Endothelial cell of umbilical vein (primary cell): ENCODE results near the gene ACTL8. TPM values are rescaled to one million over a fixed set of nuclear protein-coding genes. Genes with fewer than 3 reads are reported as not detected.

Experiments used
- BruUV-seq: library from RNA; stranded (reverse); fragments of 400-500 nt; replicated peaks from 2 replicates; lab custom pipeline; 2021; lab: Mats Ljungman, UMichigan
- CTCF ChIA-PET: fragments of 300-600, 350-600 bp; sonication (Branson Sonifier 250); formaldehyde crosslinking; loops from one replicate; lab custom pipeline; 2021; ENCODE audit warnings: antibody characterized with exemption, inconsistent platforms; lab: Charles Lee
- POLR2A ChIA-PET: fragments of 300-600, 350-600 bp; sonication (Branson Sonifier 250); formaldehyde crosslinking; loops from one replicate; lab custom pipeline; 2021; ENCODE audit warnings: antibody characterized with exemption, inconsistent platforms; lab: Charles Lee
- DNase-seq: peaks from one replicate; pipeline ENCODE4 v3.0.0-alpha.2; 2011; ENCODE audit warnings: low read depth, low spot score
- FAIRE-seq: peaks from 2 replicates; lab custom pipeline; 2011; peaks lifted over from hg19 to GRCh38; lab: Jason Lieb, UNC
- H2AFZ ChIP-seq: 2 replicates; pipeline ENCODE4 v1.6.0; 2012; ENCODE audit warnings: low read depth, low read length, control low read depth, inconsistent platforms
- H3K27ac ChIP-seq: 2 replicates; pipeline ENCODE4 v1.5.1; 2011; ENCODE audit warnings: low read depth, mild to moderate bottlenecking, control low read depth, low read length, moderate library complexity; ENCODE audit not compliant: insufficient read depth
- H3K27me3 ChIP-seq, 2 experiments: 2 replicates each; pipeline versions ENCODE4 v1.6.0 to v1.6.1; 2011; ENCODE audit warnings: low read length in 2 of 2, mixed read lengths in 1 of 2; ENCODE audit not compliant: control insufficient read depth in 2 of 2, insufficient read depth in 2 of 2
- H3K36me3 ChIP-seq, 2 experiments: 2 replicates in 1 of 2; 3 replicates in 1 of 2; pipeline ENCODE4 v1.5.1; 2011; ENCODE audit warnings: low read length in 2 of 2, mild to moderate bottlenecking in 1 of 2, moderate library complexity in 1 of 2; ENCODE audit not compliant: control insufficient read depth in 2 of 2, insufficient read depth in 2 of 2; ENCODE audit errors: extremely low read depth in 1 of 2
- H3K4me1 ChIP-seq: 3 replicates; pipeline ENCODE4 v1.5.1; 2011; ENCODE audit warnings: mild to moderate bottlenecking, low read length; ENCODE audit not compliant: control insufficient read depth, insufficient read depth; ENCODE audit errors: extremely low read depth
- H3K4me2 ChIP-seq: 2 replicates; pipeline ENCODE4 v1.6.1; 2011; ENCODE audit warnings: low read length, control low read depth, mixed read lengths; ENCODE audit not compliant: insufficient read depth
- H3K4me3 ChIP-seq, 3 experiments: fragments of 200-600 bp in 1 of 3; sonication (generic), shearing (Covaris generic) in 1 of 3; replicated peaks in 1 of 3; 2 replicates each; pipeline ENCODE4 v1.5.1; 2011 to 2016; ENCODE audit warnings: control low read depth in 3 of 3, low read length in 3 of 3, mild to moderate bottlenecking in 2 of 3, inconsistent platforms in 1 of 3, low read depth in 1 of 3, moderate library complexity in 1 of 3; ENCODE audit not compliant: insufficient read depth in 1 of 3
- H3K79me2 ChIP-seq: 2 replicates; pipeline ENCODE4 v1.6.0; 2012; ENCODE audit warnings: low read length, inconsistent platforms; ENCODE audit not compliant: control insufficient read depth, insufficient read depth
- H3K9ac ChIP-seq: replicated peaks from 2 replicates; pipeline ENCODE3; 2011; ENCODE audit warnings: low read length, control low read depth; ENCODE audit not compliant: insufficient read depth; ENCODE audit errors: extremely low read depth
- H3K9me1 ChIP-seq: replicated peaks from 3 replicates; pipeline ENCODE4 v1.6.0; 2011; ENCODE audit warnings: mild to moderate bottlenecking, low read length; ENCODE audit not compliant: control insufficient read depth, insufficient read depth; ENCODE audit errors: extremely low read depth
- H3K9me3 ChIP-seq: replicated peaks from 2 replicates; pipeline ENCODE4 v1.5.1; 2012; ENCODE audit warnings: low read length, inconsistent platforms; ENCODE audit not compliant: control insufficient read depth, insufficient read depth
- H4K20me1 ChIP-seq: replicated peaks from 2 replicates; pipeline ENCODE3; 2011; ENCODE audit warnings: mild to moderate bottlenecking, low read length; ENCODE audit not compliant: control insufficient read depth, insufficient read depth; ENCODE audit errors: extremely low read depth
- CTCF ChIP-seq, 2 donors: IDR thresholded peaks; 1 replicate in 1 of 2; 2 replicates in 1 of 2; pipeline ENCODE4 v1.5.1; 2011; ENCODE audit warnings: low read length in 2 of 2, mild to moderate bottlenecking in 2 of 2, moderate library complexity in 2 of 2, control low read depth in 1 of 2, inconsistent platforms in 1 of 2, low read depth in 1 of 2; ENCODE audit not compliant: insufficient read depth in 1 of 2; ENCODE audit errors: extremely low read depth in 1 of 2
- EZH2 ChIP-seq: IDR thresholded peaks from 2 replicates; pipeline ENCODE4 v1.6.1; 2012; ENCODE audit warnings: borderline replicate concordance, low read depth, mild to moderate bottlenecking, moderate library complexity, low read length, inconsistent platforms; ENCODE audit not compliant: severe bottlenecking
- FOS ChIP-seq: IDR thresholded peaks from 2 replicates; pipeline ENCODE4 v1.6.1; 2011; ENCODE audit warnings: mild to moderate bottlenecking, low read length, moderate library complexity, borderline replicate concordance; ENCODE audit not compliant: insufficient read depth
- GATA2 ChIP-seq: IDR thresholded peaks from 2 replicates; pipeline ENCODE4 v1.7.0; 2011; ENCODE audit warnings: low read depth, mild to moderate bottlenecking, moderate library complexity, mixed read lengths, low read length; ENCODE audit not compliant: insufficient read length, insufficient read depth
- JUN ChIP-seq: IDR thresholded peaks from 2 replicates; pipeline ENCODE4 v1.6.1; 2011; ENCODE audit warnings: borderline replicate concordance, low read depth; ENCODE audit not compliant: insufficient read length, insufficient read depth
- MYC ChIP-seq: IDR thresholded peaks from one replicate; pipeline ENCODE4 v1.6.1; 2011; ENCODE audit warnings: mild to moderate bottlenecking, low read depth, low read length
- POLR2A ChIP-seq: IDR thresholded peaks from 2 replicates; pipeline ENCODE4 v1.6.1; 2012; ENCODE audit warnings: low read depth, mild to moderate bottlenecking, control low read depth, low read length
- POLR2AphosphoS5 ChIP-seq: IDR thresholded peaks from 2 replicates; pipeline ENCODE4 v1.6.1; 2012; ENCODE audit warnings: low read depth, mild to moderate bottlenecking, control low read depth, low read length, moderate library complexity; ENCODE audit not compliant: insufficient read depth
- dilution Hi-C: fragments of 300-500 bp; cut with MboI; formaldehyde crosslinking; loops from one replicate; pipeline ENCODE4 v1.15.0; 2019; ENCODE audit warnings: low sequenced_read_pairs; ENCODE audit not compliant: extremely low pct_ligation_motif_present
- intact Hi-C: fragments of 100-400 bp; cut with micrococcal nuclease; formaldehyde crosslinking; loops from one replicate; pipeline ENCODE4 v1.10.0; 2022
- polyA plus RNA-seq, 4 experiments: library from polyadenylated mRNA; depleted of rRNA in 3 of 4; stranded (reverse) in 3 of 4; unstranded in 1 of 4; fragments of >200 nt; gene quantifications; 2 replicates each; pipeline versions ENCODE4 v1.2.1 to v1.2.3, GENCODE V29; 2011 to 2012; ENCODE audit warnings: missing spikeins in 1 of 4
- total RNA-seq: library from RNA; stranded (reverse); gene quantifications from 2 replicates; pipeline ENCODE4 v1.2.3, GENCODE V29; 2021
- TF ChIP-seq, protein P1 (sequence below): IDR thresholded peaks from 2 replicates; pipeline ENCODE4 v1.6.1; 2011; ENCODE audit not compliant: insufficient read depth, insufficient read length

Gene ACTL8
- total and polyA plus RNA-seq, 2 donors (not counting 3 experiments of a cell fraction or from before 2014, with no cell fraction given): not detected

- ChIA-PET POLR2A (no interaction called here), CTCF (no interaction called here)
- H2AFZ ChIP-seq: no peak overlapping the region
These were observed 8.9 kb downstream of the ACTL8 start for GRCh38 chr1:17763995-17764394.

More at GRCh38 chr1:17763995-17764394, 8.9 kb downstream of the ACTL8 start:
- TF ChIP-seq, protein P1, sequence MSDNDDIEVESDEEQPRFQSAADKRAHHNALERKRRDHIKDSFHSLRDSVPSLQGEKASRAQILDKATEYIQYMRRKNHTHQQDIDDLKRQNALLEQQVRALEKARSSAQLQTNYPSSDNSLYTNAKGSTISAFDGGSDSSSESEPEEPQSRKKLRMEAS: no peak
- no peak for TF ChIP-seq GATA2
- TF ChIP-seq MYC: no peak
- no peak for TF ChIP-seq POLR2AphosphoS5
- TF ChIP-seq EZH2: no peak
- no peak for TF ChIP-seq POLR2A
- TF ChIP-seq CTCF (IDR thresholded peaks at IDR 0.05; ENCODE audit: extremely low read depth in 1 of 2, insufficient read depth in 1 of 2, low read depth in 1 of 2, low read length in 2 of 2): no peak
- TF ChIP-seq JUN: no peak
- no peak for TF ChIP-seq FOS
- intact Hi-C loops: no loop called here
- Histone ChIP-seq H3K4me3 (no peak overlapping the region), H3K4me1 (no peaks in the 10 kb centered on the region), H3K9me1 (no peaks in the 10 kb centered on the region), H3K27me3 (no peaks in the 10 kb centered on the region), H3K36me3 (no peaks in the 10 kb centered on the region), H3K4me2 (no peak overlapping the region), H3K79me2 (no peaks in the 10 kb centered on the region), H4K20me1 (no peaks in the 10 kb centered on the region), H3K27ac (no peak overlapping the region), H3K9ac (no peak overlapping the region), H3K9me3 (peaks cover 1% of the 10 kb centered on the region)
- BruUV-seq: no TSS peak
- DNase-seq (no peak), FAIRE-seq (no peak)
- dilution Hi-C loops: no loop called here
